Skeletal muscle tissue (tissue), 4 donors: Measurements from ENCODE around the gene GALNT7. TPM values are rescaled to one million over a fixed set of nuclear protein-coding genes. Genes with fewer than 3 reads are reported as not detected.

Experiments
- H3K27ac ChIP-seq: one replicate; pipeline ENCODE4 v1.7.0; 2013; ENCODE audit warnings: mild to moderate bottlenecking, low read depth, low read length, inconsistent platforms
- H3K27me3 ChIP-seq, 3 donors: one replicate each; pipeline ENCODE4 v1.7.0; 2013; ENCODE audit warnings: low read length in 3 of 3; ENCODE audit not compliant: control insufficient read depth in 3 of 3, insufficient read depth in 3 of 3
- H3K36me3 ChIP-seq, 3 donors: one replicate each; pipeline ENCODE4 v1.7.0; 2013; ENCODE audit warnings: low read length in 3 of 3; ENCODE audit not compliant: control insufficient read depth in 3 of 3, insufficient read depth in 3 of 3
- H3K4me1 ChIP-seq, 3 donors: one replicate each; pipeline ENCODE4 v1.7.0; 2013; ENCODE audit warnings: low read length in 3 of 3, mild to moderate bottlenecking in 3 of 3; ENCODE audit not compliant: control insufficient read depth in 3 of 3, insufficient read depth in 3 of 3
- H3K4me3 ChIP-seq, 3 donors: one replicate each; pipeline ENCODE4 v1.7.0; 2013; ENCODE audit warnings: low read length in 3 of 3
- H3K9ac ChIP-seq, 3 donors: one replicate each; pipeline ENCODE4 v1.7.0; 2013; ENCODE audit warnings: low read length in 3 of 3, mild to moderate bottlenecking in 3 of 3, moderate library complexity in 2 of 3, low read depth in 1 of 3
- H3K9me3 ChIP-seq, 3 donors: one replicate each; pipeline ENCODE4 v1.7.0; 2013; ENCODE audit warnings: low read length in 3 of 3; ENCODE audit not compliant: control insufficient read depth in 3 of 3
- total RNA-seq: library from RNA; depleted of rRNA; stranded (reverse); fragments of >200 nt; gene quantifications from one replicate; pipeline ENCODE4 v1.2.3, GENCODE V29; 2014
- donor health status: Osteomylitis.

The GALNT7 gene
- total RNA-seq, 1 donor from 2014 or later, result 18.8 TPM

DNA sequence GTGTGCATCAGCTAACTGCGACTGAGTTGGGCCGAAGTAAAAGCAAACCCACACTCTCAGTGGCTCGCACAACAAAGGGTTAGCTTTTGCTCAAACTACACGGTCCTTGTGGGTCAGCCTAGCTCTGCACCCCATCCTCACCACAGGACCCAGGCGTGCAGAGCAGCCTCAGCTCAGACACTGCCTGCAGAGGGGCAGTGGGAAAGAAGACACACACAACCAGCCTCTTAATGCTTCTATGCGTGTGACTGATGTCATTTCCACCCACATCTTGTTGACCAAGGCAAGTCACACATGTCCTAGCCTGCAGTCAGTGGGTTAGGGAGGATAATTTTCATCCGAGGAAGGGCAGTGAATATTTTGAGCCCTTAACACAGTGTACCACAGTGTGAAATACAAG is 125.1 kb downstream of the GALNT7 start:
- H3K9ac ChIP-seq, result no peak overlapping the region

DNA sequence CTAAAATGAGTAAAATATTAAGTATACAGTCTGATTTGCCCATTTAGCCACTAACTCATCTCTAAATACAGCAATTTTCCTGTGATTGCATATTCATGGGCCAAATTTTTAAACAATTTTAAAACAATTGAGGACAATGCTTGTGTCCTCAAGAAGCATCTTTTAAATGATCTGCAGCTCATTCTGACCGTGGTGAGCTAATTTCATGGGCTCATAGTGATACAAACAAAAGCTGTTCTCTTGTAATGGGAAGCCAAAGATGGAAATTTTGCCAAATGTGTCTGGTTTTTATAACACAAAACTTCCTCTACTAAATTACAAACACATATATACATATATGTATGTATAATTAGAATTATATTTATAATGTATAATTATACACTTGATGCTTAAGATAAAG is 125.8 kb downstream of the GALNT7 start:
- Histone ChIP-seq H3K27ac (no peak overlapping the region), H3K27me3 (no peaks in the 10 kb centered on the region), H3K9me3 (no peaks in the 10 kb centered on the region), H3K36me3 (no peaks in the 10 kb centered on the region), H3K9ac (no peak overlapping the region), H3K4me1 (no peaks in the 10 kb centered on the region), H3K4me3 (no peak overlapping the region)

More for the DNA sequence above, 125.1 kb downstream of the GALNT7 start:
- H3K27ac ChIP-seq, result no peak overlapping the region
- H3K36me3 ChIP-seq, result no peaks in the 10 kb centered on the region
- no peaks in the 10 kb centered on the region for H3K9me3 ChIP-seq
- no peak overlapping the region for H3K4me3 ChIP-seq
- no peaks in the 10 kb centered on the region for H3K4me1 ChIP-seq
- H3K27me3 ChIP-seq, result no peaks in the 10 kb centered on the region

DNA sequence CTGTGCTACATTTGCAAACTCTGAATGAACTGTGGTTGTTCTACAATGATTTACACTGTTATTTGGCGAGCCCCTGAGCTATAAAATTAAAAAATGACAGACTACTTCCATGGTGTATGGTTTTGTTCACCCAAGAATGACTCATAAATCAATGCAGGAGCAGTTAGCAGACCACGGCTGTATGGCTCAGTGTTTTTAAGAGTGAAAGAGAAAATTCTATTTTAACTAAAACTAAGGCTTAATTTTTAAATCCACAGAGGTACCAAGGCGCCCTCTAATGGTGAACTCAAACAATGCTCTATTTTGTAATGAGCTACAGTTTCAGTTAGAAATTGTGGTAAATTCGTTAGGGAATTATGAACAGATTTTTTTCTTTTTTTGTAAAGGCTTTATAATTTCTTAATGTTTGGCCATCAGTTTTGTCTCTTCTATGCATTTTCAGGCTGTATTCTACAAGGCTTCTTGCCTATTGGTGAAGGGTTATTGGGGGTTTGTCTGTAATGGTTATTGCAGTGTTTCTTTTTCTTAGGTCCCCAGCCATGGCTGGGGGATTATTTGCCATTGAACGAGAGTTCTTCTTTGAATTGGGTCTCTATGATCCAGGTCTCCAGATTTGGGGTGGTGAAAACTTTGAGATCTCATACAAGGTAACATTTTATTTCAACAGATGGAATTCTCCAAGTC is 133.0 kb downstream of the GALNT7 start:
- no peak overlapping the region for H3K4me3 ChIP-seq
- H3K36me3 ChIP-seq, result no peaks in the 10 kb centered on the region
- no peak overlapping the region for H3K9ac ChIP-seq
- H3K4me1 ChIP-seq, result no peaks in the 10 kb centered on the region
- H3K27ac ChIP-seq, result no peak overlapping the region
- H3K27me3 ChIP-seq, result no peaks in the 10 kb centered on the region
- H3K9me3 ChIP-seq, result no peaks in the 10 kb centered on the region

DNA sequence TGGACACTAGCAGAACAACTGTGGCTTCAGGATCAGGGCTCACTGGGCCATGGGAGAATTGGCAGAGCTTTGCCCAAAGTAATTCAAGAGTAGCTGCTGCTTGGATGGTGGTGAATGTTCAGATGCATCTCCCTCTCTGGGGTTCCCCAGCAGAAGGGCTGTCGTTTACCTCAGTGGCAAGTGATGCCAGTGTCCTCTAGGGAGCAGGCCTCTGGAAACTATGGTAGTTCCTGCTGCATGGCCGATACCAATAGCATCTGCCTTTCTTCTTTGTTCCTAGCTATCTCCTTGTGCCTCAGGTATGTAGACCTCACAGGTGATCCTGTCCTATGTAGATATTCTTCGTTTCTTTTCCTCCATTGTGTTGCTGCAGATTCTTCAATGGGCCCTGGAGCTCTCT is 139.2 kb downstream of the GALNT7 start:
- Histone ChIP-seq H3K4me3 (no peak overlapping the region), H3K27ac (no peak overlapping the region), H3K9ac (no peak overlapping the region), H3K4me1 (no peaks in the 10 kb centered on the region), H3K27me3 (no peaks in the 10 kb centered on the region), H3K9me3 (no peaks in the 10 kb centered on the region), H3K36me3 (no peaks in the 10 kb centered on the region)

DNA sequence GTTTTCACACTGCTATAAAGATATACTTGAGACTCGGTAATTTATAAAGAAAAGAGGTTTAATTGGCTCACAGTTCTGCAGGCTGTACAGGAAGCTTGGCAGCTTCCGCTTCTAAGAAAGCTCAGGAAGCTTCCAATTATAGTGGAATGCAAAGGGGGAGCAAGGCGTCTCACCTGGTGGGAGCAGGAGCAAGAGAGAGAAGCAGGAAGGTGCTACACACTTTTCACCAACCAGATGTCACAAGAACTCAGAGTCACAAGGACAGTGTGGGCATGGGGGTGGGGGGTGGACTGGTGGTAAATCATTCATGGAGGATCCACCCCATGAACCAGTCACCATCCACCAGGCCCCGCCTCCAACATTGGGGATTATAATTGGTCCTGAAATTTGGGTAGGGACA is 142.8 kb downstream of the GALNT7 start:
- Histone ChIP-seq H3K9me3 (no peaks in the 10 kb centered on the region), H3K27me3 (no peaks in the 10 kb centered on the region), H3K4me1 (no peaks in the 10 kb centered on the region), H3K36me3 (no peaks in the 10 kb centered on the region), H3K4me3 (no peak overlapping the region), H3K27ac (no peak overlapping the region), H3K9ac (no peak overlapping the region)

DNA sequence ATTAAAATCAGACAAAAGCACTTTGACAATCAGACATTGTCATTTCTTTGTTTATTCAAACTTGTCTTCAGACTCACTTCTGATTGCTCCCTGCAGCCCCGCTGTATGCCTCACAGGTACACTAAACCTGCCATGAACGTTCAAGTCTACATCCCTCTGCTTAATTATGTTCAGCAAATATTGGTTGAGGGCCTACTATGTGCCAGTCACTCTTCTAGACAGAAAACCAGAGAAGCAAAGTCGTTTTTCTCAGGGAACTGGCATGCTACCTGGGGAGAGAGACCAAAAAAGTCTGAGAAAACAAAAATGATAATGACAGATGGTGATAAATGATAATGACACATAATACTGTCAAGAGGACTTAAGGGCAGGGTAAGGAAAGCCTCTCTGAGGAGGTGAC is 146.1 kb downstream of the GALNT7 start:
- no peak overlapping the region for H3K9ac ChIP-seq

DNA sequence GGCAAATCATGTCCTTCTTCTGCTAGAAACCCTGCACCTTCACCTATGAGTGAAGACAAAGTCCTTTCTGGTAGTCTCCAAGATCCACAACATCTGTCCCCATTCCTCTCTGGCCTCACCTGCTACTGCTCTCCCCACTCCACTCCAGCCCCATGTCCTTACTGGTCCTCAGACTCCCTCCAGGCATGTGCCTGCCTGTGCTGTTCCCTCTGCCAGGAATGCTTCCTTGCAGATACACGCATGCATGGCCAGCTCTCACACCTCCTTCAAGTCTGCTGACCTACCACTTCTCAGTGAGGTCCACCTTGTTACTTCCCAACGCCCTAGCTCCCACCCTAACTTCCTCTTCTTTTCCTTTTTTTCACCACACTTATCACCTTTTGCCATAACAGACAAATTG is 147.4 kb downstream of the GALNT7 start:
- H3K4me1 ChIP-seq, result peaks cover 0 to 4% (median 2%) of the 10 kb centered on the region in 3 donors
- no peak overlapping the region for H3K9ac ChIP-seq
- no peaks in the 10 kb centered on the region for H3K9me3 ChIP-seq
- H3K27ac ChIP-seq, result no peak overlapping the region
- no peak overlapping the region for H3K4me3 ChIP-seq
- H3K27me3 ChIP-seq, result no peaks in the 10 kb centered on the region
- no peaks in the 10 kb centered on the region for H3K36me3 ChIP-seq

More for the DNA sequence above, 146.1 kb downstream of the GALNT7 start:
- no peaks in the 10 kb centered on the region for H3K36me3 ChIP-seq
- no peaks in the 10 kb centered on the region for H3K27me3 ChIP-seq
- H3K4me1 ChIP-seq, result peaks cover 0 to 4% (median 2%) of the 10 kb centered on the region in 3 donors
- H3K27ac ChIP-seq, result no peak overlapping the region
- H3K4me3 ChIP-seq, result no peak overlapping the region
- no peaks in the 10 kb centered on the region for H3K9me3 ChIP-seq

DNA sequence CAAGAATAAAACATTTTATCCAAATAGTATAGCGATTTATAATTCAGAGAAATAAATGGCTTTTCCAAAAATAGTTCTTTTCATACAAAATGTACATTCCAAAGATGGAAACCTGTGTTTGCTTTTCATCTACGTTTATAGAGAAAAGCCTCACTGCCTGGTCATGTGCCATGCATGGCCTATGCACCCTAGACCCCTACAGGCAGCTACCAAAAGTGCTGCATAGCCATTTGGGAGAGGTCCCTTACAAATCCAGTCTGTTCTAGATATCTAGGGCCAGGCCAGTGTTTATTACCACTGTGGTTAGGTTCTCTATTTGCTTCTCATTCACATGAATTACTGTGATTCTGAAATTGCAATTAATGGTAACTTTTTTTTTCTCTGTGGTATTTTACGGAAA is 148.4 kb downstream of the GALNT7 start:
- H3K9ac ChIP-seq, result no peak overlapping the region
- no peaks in the 10 kb centered on the region for H3K36me3 ChIP-seq
- H3K4me1 ChIP-seq, result peaks cover 0 to 4% (median 2%) of the 10 kb centered on the region in 3 donors
- no peaks in the 10 kb centered on the region for H3K27me3 ChIP-seq
- no peak overlapping the region for H3K4me3 ChIP-seq
- H3K9me3 ChIP-seq, result no peaks in the 10 kb centered on the region
- H3K27ac ChIP-seq, result no peak overlapping the region

DNA sequence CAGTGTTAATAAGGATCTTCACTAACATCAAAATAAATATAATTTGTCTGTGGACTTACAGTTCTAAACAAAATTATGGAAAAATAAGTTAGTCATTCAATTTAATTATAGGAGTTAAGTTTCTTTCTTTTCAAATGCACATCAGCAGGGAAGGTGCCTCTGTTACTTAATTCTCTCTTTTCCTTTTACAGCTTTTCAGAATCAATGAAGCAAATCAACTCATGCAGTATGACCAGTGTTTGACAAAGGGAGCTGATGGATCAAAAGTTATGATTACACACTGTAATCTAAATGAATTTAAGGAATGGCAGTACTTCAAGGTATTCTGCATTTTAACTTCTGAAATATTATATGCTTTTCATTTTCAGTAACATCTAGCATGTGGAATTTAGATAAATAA is 149.6 kb downstream of the GALNT7 start:
- Histone ChIP-seq H3K9me3 (no peaks in the 10 kb centered on the region), H3K9ac (no peak overlapping the region), H3K27me3 (no peaks in the 10 kb centered on the region), H3K4me1 (peaks cover 0 to 4% (median 2%) of the 10 kb centered on the region in 3 donors), H3K4me3 (no peak overlapping the region), H3K27ac (no peak overlapping the region), H3K36me3 (no peaks in the 10 kb centered on the region)

DNA sequence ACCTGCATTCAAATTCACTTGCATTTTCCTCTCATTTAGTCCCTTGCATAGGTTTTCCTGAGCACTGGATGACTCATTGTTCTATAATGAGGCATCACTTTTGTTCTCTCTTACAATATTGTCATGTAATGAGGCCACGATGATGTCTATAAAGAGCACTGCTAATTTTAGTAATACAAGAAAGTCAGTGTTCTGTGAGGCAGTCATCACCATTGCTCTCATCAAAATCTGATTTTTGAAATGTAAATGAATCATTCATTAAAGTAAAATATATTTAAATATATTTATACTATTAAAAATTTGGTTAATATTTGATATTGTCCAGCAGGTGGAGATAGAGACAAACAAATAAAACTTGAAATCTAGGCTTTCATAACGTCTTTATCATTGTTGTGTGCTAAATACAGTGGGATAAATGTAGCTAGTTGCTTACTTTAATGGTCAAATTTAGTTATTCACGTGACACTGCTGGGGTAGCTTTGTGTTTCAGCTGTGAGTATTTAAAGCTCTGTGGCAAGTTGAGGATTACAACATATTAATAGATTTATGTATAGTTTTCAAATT is 150.1 kb downstream of the GALNT7 start:
- no peak overlapping the region for H3K27ac ChIP-seq
- H3K4me3 ChIP-seq, result no peak overlapping the region
- H3K4me1 ChIP-seq, result peaks cover 0 to 4% (median 2%) of the 10 kb centered on the region in 3 donors
- no peak overlapping the region for H3K9ac ChIP-seq
- no peaks in the 10 kb centered on the region for H3K27me3 ChIP-seq
- H3K9me3 ChIP-seq, result no peaks in the 10 kb centered on the region
- H3K36me3 ChIP-seq, result no peaks in the 10 kb centered on the region
